Hepatocyte (in vitro differentiated cells): ENCODE results near the gene SRRM3. TPM values are rescaled to one million over a fixed set of nuclear protein-coding genes. Genes with fewer than 3 reads are reported as not detected.
"Not testable (repeated sequence)": the region's sequence is repeated elsewhere in the genome, so short reads cannot be mapped to it uniquely, and the experiment has no call there.

Experiments used
- DNase-seq: peaks from one replicate; pipeline ENCODE4 v3.0.0-alpha.2; 2016; ENCODE audit warnings: low spot score
- H2AFZ ChIP-seq: fragments of 200-600 bp; sonication (generic); 2 replicates; pipeline ENCODE4 v1.6.0; 2016; ENCODE audit warnings: antibody characterized with exemption, mild to moderate bottlenecking
- H3K27ac ChIP-seq: fragments of 200-600 bp; sonication (generic); 2 replicates; pipeline ENCODE4 v1.5.1; 2016; ENCODE audit warnings: mild to moderate bottlenecking
- H3K27me3 ChIP-seq: fragments of 200-600 bp; sonication (generic); 2 replicates; pipeline ENCODE4 v1.6.1; 2016
- H3K36me3 ChIP-seq: fragments of 200-600 bp; sonication (generic); replicated peaks from 2 replicates; pipeline ENCODE4 v1.5.1; 2016; ENCODE audit warnings: low read depth; ENCODE audit not compliant: insufficient read depth
- H3K4me1 ChIP-seq: fragments of 200-600 bp; sonication (generic); 2 replicates; pipeline ENCODE4 v1.5.1; 2016; ENCODE audit warnings: mild to moderate bottlenecking, moderate library complexity; ENCODE audit not compliant: insufficient read depth
- H3K4me2 ChIP-seq: fragments of 200-600 bp; sonication (generic); 2 replicates; pipeline ENCODE4 v1.6.0; 2016
- H3K4me3 ChIP-seq: fragments of 200-600 bp; sonication (generic); 2 replicates; pipeline ENCODE4 v1.5.1; 2016; ENCODE audit warnings: mild to moderate bottlenecking
- H3K79me2 ChIP-seq: fragments of 200-600 bp; sonication (generic); 2 replicates; pipeline ENCODE4 v1.6.0; 2017; ENCODE audit warnings: mild to moderate bottlenecking
- H3K9me2 ChIP-seq: fragments of 200-600 bp; sonication (generic); replicated peaks from 2 replicates; pipeline ENCODE4 v1.6.0; 2017; ENCODE audit warnings: mild to moderate bottlenecking; ENCODE audit not compliant: insufficient read depth
- H3K9me3 ChIP-seq: fragments of 200-600 bp; sonication (generic); 2 replicates; pipeline ENCODE4 v1.5.1; 2016; ENCODE audit warnings: low read depth, mild to moderate bottlenecking
- H4K20me1 ChIP-seq: fragments of 200-600 bp; sonication (generic); 2 replicates; pipeline ENCODE4 v1.6.0; 2016; ENCODE audit warnings: mild to moderate bottlenecking; ENCODE audit not compliant: insufficient read depth, poor library complexity, severe bottlenecking
- CTCF ChIP-seq: fragments of 200-600 bp; sonication (generic); IDR thresholded peaks from 2 replicates; pipeline ENCODE4 v1.5.1; 2016; ENCODE audit warnings: antibody characterized with exemption, mild to moderate bottlenecking; ENCODE audit not compliant: poor library complexity
- EZH2 ChIP-seq: fragments of 200-600 bp; sonication (generic); IDR thresholded peaks from 2 replicates; pipeline ENCODE4 v1.6.1; 2016; ENCODE audit warnings: antibody characterized with exemption, mild to moderate bottlenecking, borderline replicate concordance
- EZH2phosphoT487 ChIP-seq: fragments of 200-600 bp; sonication (generic); IDR thresholded peaks from one replicate; pipeline ENCODE4 v1.6.1; 2018; ENCODE audit warnings: antibody characterized with exemption, mild to moderate bottlenecking, low read depth, moderate library complexity; ENCODE audit not compliant: unreplicated experiment, severe bottlenecking
- WGBS: methylation state at CpG from one replicate; pipeline ENCODE4 v1.1.6; 2016; ENCODE audit warnings: low lambda C conversion rate; ENCODE audit errors: missing lambda C conversion rate; 5-methylcytosine and 5-hydroxymethylcytosine counted together
- polyA plus RNA-seq: library from polyadenylated mRNA; unstranded; fragments of >200 nt; fragmentation: Nextera tagmentation; extraction: Ambion mirVana; gene quantifications from 2 replicates; pipeline ENCODE4 v1.2.1, GENCODE V29; 2016
- total RNA-seq: library from RNA; depleted of rRNA; stranded (reverse); fragments of >200 nt; gene quantifications from 2 replicates; pipeline ENCODE4 v1.2.3, GENCODE V29; 2014

SRRM3 gene
- total and polyA plus RNA-seq, 2 experiments from 2014 or later, result 1.5 to 2.3 TPM

GRCh38 chr7:76241141-76241540 lies 39.4 kb downstream of the SRRM3 start:
- Histone ChIP-seq H3K4me1 (no peaks in the 10 kb centered on the region), H3K9me3 (no peaks in the 10 kb centered on the region), H3K4me3 (no peak overlapping the region), H3K27me3 (no peaks in the 10 kb centered on the region), H3K9me2 (no peaks in the 10 kb centered on the region), H3K4me2 (no peak overlapping the region), H3K27ac (no peak overlapping the region), H4K20me1 (no peaks in the 10 kb centered on the region), H3K79me2 (no peaks in the 10 kb centered on the region), H3K36me3 (no peaks in the 10 kb centered on the region), H2AFZ (no peak overlapping the region)
- DNase-seq, result no peak
- 86% methylated on average over 5 of the region's 5 CpGs for WGBS
- TF ChIP-seq CTCF (no peak), EZH2phosphoT487 (no peak)

- not testable (repeated sequence) for H3K4me2 ChIP-seq, H3K9me2 ChIP-seq, H3K4me1 ChIP-seq, H3K36me3 ChIP-seq, H3K4me3 ChIP-seq, H3K27ac ChIP-seq, H3K79me2 ChIP-seq, H3K9me3 ChIP-seq, H2AFZ ChIP-seq, DNase-seq, H3K27me3 ChIP-seq, H4K20me1 ChIP-seq
- 97% methylated on average over 5 of the region's 5 CpGs for WGBS
Measured at GRCh38 chr7:76242517-76243063, 40.9 kb downstream of the SRRM3 start.

GRCh38 chr7:76244781-76245391 lies 43.2 kb downstream of the SRRM3 start:
- TF ChIP-seq EZH2phosphoT487 (no peak), EZH2 (no peak), CTCF (no peak)
- no peak overlapping the region for H2AFZ ChIP-seq
- H4K20me1 ChIP-seq, result no peaks in the 10 kb centered on the region
- H3K4me3 ChIP-seq, result no peak overlapping the region
- no peaks in the 10 kb centered on the region for H3K4me1 ChIP-seq
- DNase-seq, result no peak
- no peaks in the 10 kb centered on the region for H3K79me2 ChIP-seq
- 38% methylated on average over 3 of the region's 3 CpGs for WGBS
- H3K27ac ChIP-seq, result no peak overlapping the region
- no peaks in the 10 kb centered on the region for H3K9me3 ChIP-seq
- H3K36me3 ChIP-seq, result no peaks in the 10 kb centered on the region
- no peak overlapping the region for H3K4me2 ChIP-seq
- no peaks in the 10 kb centered on the region for H3K9me2 ChIP-seq
- no peaks in the 10 kb centered on the region for H3K27me3 ChIP-seq

GRCh38 chr7:76246804-76247389 lies 45.2 kb downstream of the SRRM3 start:
- H3K4me1 ChIP-seq, result peaks cover 6% of the 10 kb centered on the region
- WGBS, result 53% methylated on average over 4 of the region's 5 CpGs
- no peak overlapping the region for H3K4me2 ChIP-seq
- no peaks in the 10 kb centered on the region for H3K27me3 ChIP-seq
- no peaks in the 10 kb centered on the region for H3K36me3 ChIP-seq
- no peaks in the 10 kb centered on the region for H4K20me1 ChIP-seq
- TF ChIP-seq EZH2phosphoT487, result no peak
- no peak for TF ChIP-seq CTCF
- TF ChIP-seq EZH2, result no peak
- H3K9me2 ChIP-seq, result no peaks in the 10 kb centered on the region
- H3K27ac ChIP-seq, result no peak overlapping the region
- H3K79me2 ChIP-seq, result no peaks in the 10 kb centered on the region
- DNase-seq, result no peak
- no peaks in the 10 kb centered on the region for H3K9me3 ChIP-seq
- no peak overlapping the region for H2AFZ ChIP-seq
- H3K4me3 ChIP-seq, result no peak overlapping the region
